Measurements from ENCODE around the gene FBXO11. TPM values are rescaled to one million over a fixed set of nuclear protein-coding genes. Genes with fewer than 3 reads are reported as not detected.
"Not testable (repeated sequence)": the region's sequence is repeated elsewhere in the genome, so short reads cannot be mapped to it uniquely, and the experiment has no call there.

FBXO11 gene
- polyA plus RNA-seq, 1 donor (not counting 4 experiments of a cell fraction or from before 2014, with no cell fraction given): 45.5 TPM

- Histone ChIP-seq H3K4me1 (ENCODE audit: control insufficient read depth, extremely low read depth, insufficient read depth, low read length) (peaks cover 12% of the 10 kb centered on the region), H3K79me2 (ENCODE audit: control insufficient read depth, insufficient read depth, low read length) (peaks cover 59% of the 10 kb centered on the region), H4K20me1 (ENCODE audit: control insufficient read depth, extremely low read depth, insufficient read depth, low read length) (peaks cover 3% of the 10 kb centered on the region), H3K9me1 (ENCODE audit: control insufficient read depth, extremely low read depth, insufficient read depth, low read length) (no peaks in the 10 kb centered on the region), H3K9me3 (ENCODE audit: control insufficient read depth, low read depth, low read length) (no peaks in the 10 kb centered on the region), H3K4me3 (ENCODE audit: control insufficient read depth in 2 of 3, extremely low read depth in 1 of 3, insufficient read depth in 2 of 3, low read depth in 1 of 3, low read length in 3 of 3) (peak overlapping the region; percentile 74 to 96 (median 93)), H3K4me2 (ENCODE audit: control insufficient read depth, extremely low read depth, insufficient read depth, low read depth, low read length) (peak overlapping the region; percentile 90), H3K36me3 (ENCODE audit: control insufficient read depth in 2 of 2, extremely low read depth in 1 of 2, insufficient read depth in 2 of 2, low read length in 2 of 2) (no peaks in the 10 kb centered on the region), H3K27ac (ENCODE audit: control insufficient read depth, insufficient read depth, low read length) (peak overlapping the region; percentile 86), H3K9ac (ENCODE audit: control insufficient read depth, extremely low read depth, insufficient read depth, low read length) (peak overlapping the region; percentile 93), H3K27me3 (ENCODE audit: control insufficient read depth, extremely low read depth, insufficient read depth, low read length) (no peaks in the 10 kb centered on the region), H2AFZ (ENCODE audit: control insufficient read depth, low read length) (no peak overlapping the region)
- dilution Hi-C loops (cut with MboI; ENCODE audit: extremely low pct_ligation_motif_present, low sequenced_read_pairs): no loop called here
- FAIRE-seq: no peak
- TF ChIP-seq EZH2 (IDR thresholded peaks at IDR 0.05; ENCODE audit: low read length): no peak
- no peak for TF ChIP-seq CTCF (optimal IDR thresholded peaks at IDR 0.05 in 1 of 3, IDR thresholded peaks at IDR 0.05 in 1 of 3, conservative IDR thresholded peaks at IDR 0.05 in 1 of 3; ENCODE audit: extremely low read depth in 1 of 3, insufficient read depth in 2 of 3, low read length in 3 of 3)
- no peak for DNase-seq (ENCODE audit: low read depth, low spot score)
Measured at GRCh38 chr2:47903781-47904490, 2.4 kb downstream of the FBXO11 start.

- FAIRE-seq; dilution Hi-C loops (cut with MboI; ENCODE audit: extremely low pct_ligation_motif_present, low sequenced_read_pairs); H3K27me3 ChIP-seq (ENCODE audit: control insufficient read depth, extremely low read depth, insufficient read depth, low read length); DNase-seq (ENCODE audit: low read depth, low spot score); H3K36me3 ChIP-seq (ENCODE audit: control insufficient read depth in 2 of 2, extremely low read depth in 1 of 2, insufficient read depth in 2 of 2, low read length in 2 of 2); H2AFZ ChIP-seq (ENCODE audit: control insufficient read depth, low read length); H3K4me3 ChIP-seq (ENCODE audit: control insufficient read depth in 2 of 3, extremely low read depth in 1 of 3, insufficient read depth in 2 of 3, low read depth in 1 of 3, low read length in 3 of 3); H3K27ac ChIP-seq (ENCODE audit: control insufficient read depth, insufficient read depth, low read length); H3K4me2 ChIP-seq (ENCODE audit: control insufficient read depth, extremely low read depth, insufficient read depth, low read depth, low read length); H4K20me1 ChIP-seq (ENCODE audit: control insufficient read depth, extremely low read depth, insufficient read depth, low read length); H3K9me1 ChIP-seq (ENCODE audit: control insufficient read depth, extremely low read depth, insufficient read depth, low read length); H3K9me3 ChIP-seq (ENCODE audit: control insufficient read depth, low read depth, low read length); H3K9ac ChIP-seq (ENCODE audit: control insufficient read depth, extremely low read depth, insufficient read depth, low read length): not testable (repeated sequence)
- H3K79me2 ChIP-seq (ENCODE audit: control insufficient read depth, insufficient read depth, low read length): peaks cover 78% of the 10 kb centered on the region
- H3K4me1 ChIP-seq (ENCODE audit: control insufficient read depth, extremely low read depth, insufficient read depth, low read length): peaks cover 14% of the 10 kb centered on the region
Measured at GRCh38 chr2:47901892-47902291, 4.4 kb downstream of the FBXO11 start.

- Histone ChIP-seq H3K27me3 (ENCODE audit: control insufficient read depth, extremely low read depth, insufficient read depth, low read length) (no peaks in the 10 kb centered on the region), H3K79me2 (ENCODE audit: control insufficient read depth, insufficient read depth, low read length) (peaks cover 88% of the 10 kb centered on the region), H3K4me3 (ENCODE audit: control insufficient read depth in 2 of 3, extremely low read depth in 1 of 3, insufficient read depth in 2 of 3, low read depth in 1 of 3, low read length in 3 of 3) (no peak overlapping the region), H4K20me1 (ENCODE audit: control insufficient read depth, extremely low read depth, insufficient read depth, low read length) (peaks cover 3% of the 10 kb centered on the region), H2AFZ (ENCODE audit: control insufficient read depth, low read length) (no peak overlapping the region), H3K9me1 (ENCODE audit: control insufficient read depth, extremely low read depth, insufficient read depth, low read length) (no peaks in the 10 kb centered on the region), H3K9me3 (ENCODE audit: control insufficient read depth, low read depth, low read length) (no peaks in the 10 kb centered on the region), H3K9ac (ENCODE audit: control insufficient read depth, extremely low read depth, insufficient read depth, low read length) (no peak overlapping the region), H3K36me3 (ENCODE audit: control insufficient read depth in 2 of 2, extremely low read depth in 1 of 2, insufficient read depth in 2 of 2, low read length in 2 of 2) (no peaks in the 10 kb centered on the region), H3K27ac (ENCODE audit: control insufficient read depth, insufficient read depth, low read length) (no peak overlapping the region), H3K4me1 (ENCODE audit: control insufficient read depth, extremely low read depth, insufficient read depth, low read length) (peaks cover 14% of the 10 kb centered on the region), H3K4me2 (ENCODE audit: control insufficient read depth, extremely low read depth, insufficient read depth, low read depth, low read length) (no peak overlapping the region)
- FAIRE-seq (no peak), DNase-seq (ENCODE audit: low read depth, low spot score) (no peak)
- TF ChIP-seq EZH2 (IDR thresholded peaks at IDR 0.05; ENCODE audit: low read length): no peak
- TF ChIP-seq CTCF (optimal IDR thresholded peaks at IDR 0.05 in 1 of 3, IDR thresholded peaks at IDR 0.05 in 1 of 3, conservative IDR thresholded peaks at IDR 0.05 in 1 of 3; ENCODE audit: extremely low read depth in 1 of 3, insufficient read depth in 2 of 3, low read length in 3 of 3): no peak
- dilution Hi-C loops (cut with MboI; ENCODE audit: extremely low pct_ligation_motif_present, low sequenced_read_pairs): no loop called here
Measured at GRCh38 chr2:47900857-47901256, 5.4 kb downstream of the FBXO11 start.
